Upper lobe of right lung (tissue), 1 donor: ENCODE results near the gene HMCN1. TPM values are rescaled to one million over a fixed set of nuclear protein-coding genes. Genes with fewer than 3 reads are reported as not detected.

Experiments
- ATAC-seq: fragments of 200-7000 bp; cut with Tn5 transposase; one replicate; pipeline ENCODE4 v1.9.1; 2020; ENCODE audit warnings: mild to moderate bottlenecking, moderate library complexity
- DNase-seq: peaks from one replicate; pipeline ENCODE4 v3.0.0-alpha.2; 2020
- H3K27ac ChIP-seq: fragments of 200-600 bp; one replicate; pipeline ENCODE4 v1.8.0; 2022
- H3K27me3 ChIP-seq: fragments of 200-600 bp; one replicate; pipeline ENCODE4 v1.8.0; 2022; ENCODE audit warnings: mild to moderate bottlenecking
- H3K36me3 ChIP-seq: fragments of 200-600 bp; one replicate; pipeline ENCODE4 v1.8.0; 2022
- H3K4me1 ChIP-seq: fragments of 200-600 bp; one replicate; pipeline ENCODE4 v1.8.0; 2022
- H3K4me3 ChIP-seq: fragments of 200-600 bp; one replicate; pipeline ENCODE4 v1.8.0; 2022; ENCODE audit warnings: mild to moderate bottlenecking
- H3K9me3 ChIP-seq: fragments of 200-600 bp; one replicate; pipeline ENCODE4 v1.8.0; 2022
- intact Hi-C: fragments of 100-400 bp; cut with DNase I; formaldehyde crosslinking; loops from one replicate; pipeline ENCODE4 v1.11.0; 2022
- total RNA-seq: library from RNA; stranded (reverse); fragmentation: NEBNext Ultra II Directional; extraction: Animal tissue kit (Norgen Biotek cat#: 25700); gene quantifications from one replicate; pipeline ENCODE4 v1.2.1, GENCODE V29; 2021
- TF ChIP-seq, protein P1 (sequence below): fragments of 200-600 bp; IDR thresholded peaks from one replicate; pipeline ENCODE4 v1.8.0; 2022; ENCODE audit warnings: antibody characterized with exemption
- donor health status: DM: no; HTN: yes; CAD: no; lungs with severe emphysema.

Gene HMCN1
- total RNA-seq, 1 donor from 2014 or later, result 45.4 TPM

- H3K27me3 ChIP-seq, result no peaks in the 10 kb centered on the region
- H3K9me3 ChIP-seq, result no peaks in the 10 kb centered on the region
- TF ChIP-seq, protein P1, sequence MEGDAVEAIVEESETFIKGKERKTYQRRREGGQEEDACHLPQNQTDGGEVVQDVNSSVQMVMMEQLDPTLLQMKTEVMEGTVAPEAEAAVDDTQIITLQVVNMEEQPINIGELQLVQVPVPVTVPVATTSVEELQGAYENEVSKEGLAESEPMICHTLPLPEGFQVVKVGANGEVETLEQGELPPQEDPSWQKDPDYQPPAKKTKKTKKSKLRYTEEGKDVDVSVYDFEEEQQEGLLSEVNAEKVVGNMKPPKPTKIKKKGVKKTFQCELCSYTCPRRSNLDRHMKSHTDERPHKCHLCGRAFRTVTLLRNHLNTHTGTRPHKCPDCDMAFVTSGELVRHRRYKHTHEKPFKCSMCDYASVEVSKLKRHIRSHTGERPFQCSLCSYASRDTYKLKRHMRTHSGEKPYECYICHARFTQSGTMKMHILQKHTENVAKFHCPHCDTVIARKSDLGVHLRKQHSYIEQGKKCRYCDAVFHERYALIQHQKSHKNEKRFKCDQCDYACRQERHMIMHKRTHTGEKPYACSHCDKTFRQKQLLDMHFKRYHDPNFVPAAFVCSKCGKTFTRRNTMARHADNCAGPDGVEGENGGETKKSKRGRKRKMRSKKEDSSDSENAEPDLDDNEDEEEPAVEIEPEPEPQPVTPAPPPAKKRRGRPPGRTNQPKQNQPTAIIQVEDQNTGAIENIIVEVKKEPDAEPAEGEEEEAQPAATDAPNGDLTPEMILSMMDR, result peak; percentile 10
- peaks cover 14% of the 10 kb centered on the region for H3K4me1 ChIP-seq
- no peaks in the 10 kb centered on the region for H3K36me3 ChIP-seq
- DNase-seq, result no peak
- no peak overlapping the region for H3K4me3 ChIP-seq
- intact Hi-C loops, result no loop called here
- no peak overlapping the region for H3K27ac ChIP-seq
- ATAC-seq, result no peak
These were observed 38.9 kb upstream of the HMCN1 start for GRCh38 chr1:185695299-185695698.

GRCh38 chr1:185696422-185697150 lies 37.6 kb upstream of the HMCN1 start:
- intact Hi-C loops, result no loop called here
- TF ChIP-seq, protein P1, result no peak
- no peaks in the 10 kb centered on the region for H3K36me3 ChIP-seq
- ATAC-seq (peak; percentile 72), DNase-seq (no peak)
- H3K9me3 ChIP-seq, result no peaks in the 10 kb centered on the region
- H3K27ac ChIP-seq, result no peak overlapping the region
- no peaks in the 10 kb centered on the region for H3K27me3 ChIP-seq
- H3K4me3 ChIP-seq, result no peak overlapping the region
- peaks cover 14% of the 10 kb centered on the region for H3K4me1 ChIP-seq

DNA sequence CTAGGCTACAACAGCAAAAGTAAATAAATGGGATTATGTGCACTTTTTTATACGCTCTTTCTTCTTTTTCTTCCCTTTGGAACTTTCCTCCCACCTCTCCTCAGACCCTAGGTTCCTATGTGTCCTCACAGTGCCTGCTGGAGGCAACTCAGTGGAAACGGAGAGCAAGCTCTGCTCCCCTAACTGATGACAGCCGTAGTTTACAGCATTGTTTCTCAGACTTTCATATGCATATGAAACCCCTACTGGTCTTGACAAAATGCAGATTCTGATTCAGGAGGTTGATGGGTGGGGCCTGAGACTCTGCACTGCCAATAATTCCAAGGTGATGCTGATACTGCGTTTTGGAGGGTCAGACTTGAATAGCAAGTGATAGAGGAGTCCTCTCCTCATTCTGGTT lies 34.3 kb upstream of the HMCN1 start:
- H3K4me1 ChIP-seq, result peaks cover under 1% of the 10 kb centered on the region
- H3K4me3 ChIP-seq, result no peak overlapping the region
- ATAC-seq (no peak), DNase-seq (no peak)
- no peaks in the 10 kb centered on the region for H3K36me3 ChIP-seq
- TF ChIP-seq, protein P1, result no peak
- intact Hi-C loops, result no loop called here
- H3K9me3 ChIP-seq, result no peaks in the 10 kb centered on the region
- no peaks in the 10 kb centered on the region for H3K27me3 ChIP-seq
- no peak overlapping the region for H3K27ac ChIP-seq

GRCh38 chr1:185701650-185702049 lies 32.5 kb upstream of the HMCN1 start:
- DNase-seq (no peak), ATAC-seq (no peak)
- no peak overlapping the region for H3K27ac ChIP-seq
- no peaks in the 10 kb centered on the region for H3K4me1 ChIP-seq
- H3K4me3 ChIP-seq, result no peak overlapping the region
- TF ChIP-seq, protein P1, result no peak
- no peaks in the 10 kb centered on the region for H3K36me3 ChIP-seq
- intact Hi-C loops, result no loop called here
- no peaks in the 10 kb centered on the region for H3K27me3 ChIP-seq
- no peaks in the 10 kb centered on the region for H3K9me3 ChIP-seq

DNA sequence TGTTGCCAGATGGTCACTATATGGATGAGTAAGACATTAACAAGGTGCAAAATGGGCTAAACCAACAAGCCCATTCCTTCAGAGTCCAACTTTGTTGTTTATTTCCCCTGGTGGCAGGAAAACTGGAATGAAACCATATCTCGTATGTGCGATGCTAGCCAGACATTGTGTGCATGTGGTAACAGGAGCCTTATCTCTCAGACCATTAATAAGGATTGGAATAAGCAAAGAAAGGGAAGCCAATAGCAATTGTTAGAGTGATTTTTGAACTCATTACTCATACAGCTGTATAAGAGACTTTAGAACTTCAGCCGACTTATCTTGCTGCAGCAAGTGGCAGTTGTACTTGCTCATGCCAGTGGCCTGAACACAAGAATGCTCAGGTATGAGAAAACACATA lies 30.0 kb upstream of the HMCN1 start:
- intact Hi-C loops, result no loop called here
- no peaks in the 10 kb centered on the region for H3K9me3 ChIP-seq
- H3K4me3 ChIP-seq, result no peak overlapping the region
- H3K4me1 ChIP-seq, result no peaks in the 10 kb centered on the region
- no peak for ATAC-seq
- TF ChIP-seq, protein P1, result no peak
- no peak for DNase-seq
- no peaks in the 10 kb centered on the region for H3K27me3 ChIP-seq
- H3K36me3 ChIP-seq, result no peaks in the 10 kb centered on the region
- no peak overlapping the region for H3K27ac ChIP-seq
